Right lobe of liver (tissue), 4 donors: ENCODE results near the gene RABGGTB.

Experiments
- CTCF ChIP-seq, 4 donors: fragments of 200-600 bp in 3 of 4; fragments of 450-650 bp in 1 of 4; IDR thresholded peaks; one replicate each; pipeline versions ENCODE4 v1.5.1 to v1.8.0; 2016 to 2022; ENCODE audit warnings: antibody characterized with exemption in 4 of 4, mild to moderate bottlenecking in 2 of 4
- POLR2A ChIP-seq: fragments of 450-650 bp; IDR thresholded peaks from one replicate; pipeline ENCODE4 v1.6.1; 2017; ENCODE audit warnings: antibody characterized with exemption, mild to moderate bottlenecking
- donor health status: DM: no; HTN: no; CAD: no.
- donor health status: DM: no; HTN: no; CAD: no.
- donor health status: DM: no; HTN: yes; CAD: no.

- TF ChIP-seq CTCF (IDR thresholded peaks at IDR 0.05): no peak
- TF ChIP-seq POLR2A: no peak
These were observed 3.9 kb downstream of the RABGGTB start for GRCh38 chr1:75789988-75790387.
